HepG2 (cell line): ENCODE data around the gene CDK6.

ENCODE experiments used
- AFF4 ChIP-seq: sonication (generic); formaldehyde crosslinking; IDR thresholded peaks from 2 replicates; pipeline ENCODE4 v1.4.0; 2020; ENCODE audit warnings: missing genetic modification reagents
- AKAP8 ChIP-seq: sonication (generic); formaldehyde crosslinking; IDR thresholded peaks from 2 replicates; pipeline ENCODE4 v1.5.1; 2020; ENCODE audit warnings: mild to moderate bottlenecking, missing genetic modification reagents
- POLR2A ChIP-seq, 2 experiments: IDR thresholded peaks; 2 replicates each; pipeline ENCODE4 v1.6.1; 2011; ENCODE audit warnings: low read depth in 2 of 2, low read length in 2 of 2, mild to moderate bottlenecking in 1 of 2, moderate library complexity in 1 of 2; ENCODE audit not compliant: insufficient read depth in 1 of 2
- POLR2AphosphoS5 ChIP-seq: IDR thresholded peaks from 2 replicates; pipeline ENCODE4 v1.6.1; 2012; ENCODE audit warnings: low read depth, low read length
- RERE ChIP-seq: IDR thresholded peaks from 2 replicates; pipeline ENCODE4 v1.6.1; 2016; ENCODE audit warnings: low read depth, missing genetic modification reagents, missing compliant biosample characterization
- TBP ChIP-seq: sonication (generic); formaldehyde crosslinking; IDR thresholded peaks from 2 replicates; pipeline ENCODE4 v1.5.0; 2020; ENCODE audit warnings: missing genetic modification reagents
- ZNF550 ChIP-seq: sonication (generic); formaldehyde crosslinking; IDR thresholded peaks from 2 replicates; pipeline ENCODE4 v1.4.0; 2020; ENCODE audit warnings: mild to moderate bottlenecking, missing genetic modification reagents, borderline replicate concordance

DNA sequence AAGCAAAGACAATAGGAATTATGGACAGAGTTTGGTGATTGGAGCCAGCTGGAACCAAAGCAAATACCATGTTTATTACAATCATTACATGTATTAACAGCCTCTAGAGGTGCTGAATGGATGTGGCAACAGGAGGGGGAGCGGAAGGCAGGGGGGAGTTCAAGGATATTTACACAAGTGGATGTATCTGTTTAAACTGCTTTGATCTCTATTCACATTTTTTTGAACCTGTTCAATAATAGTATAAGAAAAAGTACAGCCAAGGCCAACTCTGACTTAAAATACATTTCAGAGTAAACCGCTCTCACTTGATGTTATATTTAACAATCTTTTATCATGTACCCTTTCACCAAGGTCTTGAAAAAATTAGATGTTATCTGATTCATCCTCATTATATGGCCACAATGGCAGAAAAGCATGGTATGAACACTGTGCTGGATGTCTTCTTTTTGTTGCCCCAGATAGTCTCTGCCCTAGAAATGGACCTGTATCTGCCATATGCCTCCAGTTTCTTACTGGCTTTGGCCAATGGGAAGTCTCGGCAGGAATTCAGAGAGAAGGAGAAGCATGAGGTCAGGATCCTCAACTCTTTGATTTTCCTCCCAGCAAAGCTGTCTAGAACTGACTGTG is 158.0 kb downstream of the CDK6 start:
- TF ChIP-seq POLR2A (IDR thresholded peaks at IDR 0.05; ENCODE audit: insufficient read depth in 1 of 2, low read depth in 2 of 2, low read length in 2 of 2): no peak
- TF ChIP-seq AFF4 (CRISPR knock-in tag): peak; percentile 79
- TF ChIP-seq RERE (CRISPR knock-in tag): peak; percentile 94
- TF ChIP-seq ZNF550 (CRISPR knock-in tag): no peak
- no peak for TF ChIP-seq AKAP8 (CRISPR knock-in tag)
- TF ChIP-seq POLR2AphosphoS5: no peak
- no peak for TF ChIP-seq TBP
